ENCODE results near the gene REG1B.

The REG1B gene

GRCh38 chr2:79087785-79088364 is at the start of gene REG1B:
Gene REG1B (minus strand): TSS chr2:79087993. CDS start chr2:79087612, 381 bp downstream.
- no peak for DNase-seq

- no peak for DNase-seq
Measured at GRCh38 chr2:79131687-79132086, 43.9 kb upstream of the REG1B start.

DNA sequence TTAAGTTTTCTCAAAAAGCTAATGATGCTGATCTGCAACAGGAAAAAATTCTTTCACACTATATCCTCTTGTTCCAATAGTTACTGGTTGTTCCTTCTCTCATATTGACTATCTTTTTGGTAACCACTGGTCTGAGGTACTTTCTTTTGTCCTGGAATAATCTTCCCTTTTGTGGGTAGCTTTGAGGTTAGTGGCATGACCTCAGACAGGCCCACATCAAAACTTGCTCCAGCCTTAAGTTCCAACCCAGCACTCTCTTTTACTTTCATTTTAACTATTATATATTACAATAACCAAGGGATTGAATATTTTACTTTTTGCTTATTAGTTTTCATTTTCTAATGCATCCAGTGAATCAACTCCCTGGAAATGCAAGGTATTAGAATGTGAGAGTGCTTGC is 42.0 kb upstream of the REG1B start:
- DNase-seq: no peak

- DNase-seq: no peak
Measured at GRCh38 chr2:79129260-79129659, 41.5 kb upstream of the REG1B start.

GRCh38 chr2:79128406-79128805 is 40.6 kb upstream of the REG1B start:
- no peak for DNase-seq

DNA sequence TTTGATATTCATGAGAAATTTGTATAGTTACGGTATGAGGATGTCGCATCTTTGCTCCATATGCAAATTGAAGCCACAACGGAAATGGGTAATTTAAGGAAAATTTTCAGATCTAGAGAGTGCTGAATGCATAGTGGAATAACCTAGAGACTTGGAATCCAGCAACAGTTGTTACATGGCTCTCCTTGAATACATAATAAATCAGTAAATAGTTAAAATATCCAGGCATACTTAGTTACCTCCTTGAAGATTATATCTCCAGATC is 37.9 kb upstream of the REG1B start:
- DNase-seq: no peak

- DNase-seq: no peak
Measured at GRCh38 chr2:79124907-79125720, 37.3 kb upstream of the REG1B start.

DNA sequence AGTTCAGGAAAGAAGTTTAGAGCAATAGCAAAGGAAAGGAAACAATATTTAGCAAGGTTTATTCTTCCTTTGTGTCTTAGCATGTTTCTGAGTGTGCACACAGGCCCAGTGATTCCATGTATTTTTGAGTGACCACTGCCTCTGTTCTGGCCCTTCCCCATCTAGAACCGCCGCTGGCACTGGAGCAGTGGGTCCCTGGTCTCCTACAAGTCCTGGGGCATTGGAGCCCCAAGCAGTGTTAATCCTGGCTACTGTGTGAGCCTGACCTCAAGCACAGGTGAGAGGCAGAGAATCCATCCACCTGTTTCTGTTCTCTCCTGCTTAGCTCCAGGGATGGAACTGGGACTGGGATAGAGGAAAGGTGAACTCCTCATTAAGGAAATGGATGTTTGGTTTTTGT is 34.9 kb upstream of the REG1B start:
- DNase-seq: no peak

DNA sequence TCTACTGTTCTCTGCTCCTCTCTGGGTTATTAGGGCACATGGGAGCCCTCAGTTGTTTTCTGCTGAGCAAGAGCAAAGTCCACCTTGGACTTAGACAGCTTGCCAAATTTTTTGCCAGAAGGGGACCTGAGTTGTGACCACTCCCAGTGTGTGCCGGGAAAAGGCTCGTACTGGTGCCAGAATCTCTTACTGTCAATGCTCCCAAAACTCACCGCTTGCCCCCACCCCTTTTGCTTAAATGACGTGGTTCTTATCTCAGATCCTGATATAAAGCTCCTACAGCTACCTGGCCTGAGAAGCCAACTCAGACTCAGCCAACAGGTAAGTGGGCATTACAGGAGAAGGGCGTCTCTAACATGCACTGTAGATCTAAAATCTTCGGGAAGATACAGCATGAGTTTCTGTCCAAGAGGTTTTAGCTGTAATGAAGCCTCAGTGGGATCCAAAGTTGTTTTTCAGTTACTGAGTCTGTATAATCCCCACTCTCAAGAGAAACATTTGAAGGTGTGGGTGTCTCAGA is 32.5 kb upstream of the REG1B start, which contains the start of gene REG1A:
Gene REG1A, plus strand, starts transcription at position 295 of the 520 bp plus-strand sequence. CDS start 374 bp downstream, outside the sequence.
- no peak for DNase-seq

DNA sequence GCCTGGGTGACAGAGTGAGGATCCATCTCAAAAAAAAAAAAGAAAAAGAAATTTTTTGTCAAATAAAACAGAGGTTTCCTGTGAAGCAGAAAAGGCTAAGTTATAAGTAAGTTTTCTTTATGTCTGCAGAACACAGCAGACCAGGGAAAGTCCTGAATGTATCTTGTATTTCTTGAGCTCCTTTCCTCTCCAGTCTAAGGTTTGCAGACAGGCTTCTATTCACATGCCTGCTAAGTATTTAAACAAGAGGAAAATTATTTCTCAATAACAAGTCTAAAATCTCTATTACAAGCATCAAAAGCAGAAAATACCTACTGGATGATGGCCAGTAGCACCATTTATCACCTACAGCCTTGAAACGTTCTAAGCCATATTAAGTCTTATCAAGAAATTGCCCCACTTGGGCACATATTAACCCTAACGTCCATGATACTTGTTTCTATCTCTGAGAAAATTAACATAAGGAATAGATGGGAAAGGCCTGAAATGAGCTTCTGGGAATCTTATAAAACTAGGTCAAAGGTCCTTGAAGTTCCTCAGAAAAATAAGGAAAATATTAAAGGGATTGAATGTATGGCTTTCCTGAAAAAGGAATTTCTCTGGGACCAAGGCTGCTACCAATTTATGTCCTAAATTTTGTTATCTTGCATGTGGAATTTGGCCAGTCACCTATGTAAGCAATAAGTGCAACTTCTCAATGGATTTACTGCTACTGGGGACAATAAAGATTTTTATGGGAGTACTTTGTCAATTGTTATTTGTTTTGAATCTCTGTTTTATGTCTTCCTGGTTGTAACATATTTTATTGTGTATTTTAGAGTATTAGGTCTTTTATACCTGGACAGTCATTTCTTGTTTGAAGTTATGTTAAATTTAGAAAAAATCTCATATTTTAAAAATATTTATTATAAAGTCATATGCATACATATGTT is 29.5 kb upstream of the REG1B start:
- DNase-seq: no peak

DNA sequence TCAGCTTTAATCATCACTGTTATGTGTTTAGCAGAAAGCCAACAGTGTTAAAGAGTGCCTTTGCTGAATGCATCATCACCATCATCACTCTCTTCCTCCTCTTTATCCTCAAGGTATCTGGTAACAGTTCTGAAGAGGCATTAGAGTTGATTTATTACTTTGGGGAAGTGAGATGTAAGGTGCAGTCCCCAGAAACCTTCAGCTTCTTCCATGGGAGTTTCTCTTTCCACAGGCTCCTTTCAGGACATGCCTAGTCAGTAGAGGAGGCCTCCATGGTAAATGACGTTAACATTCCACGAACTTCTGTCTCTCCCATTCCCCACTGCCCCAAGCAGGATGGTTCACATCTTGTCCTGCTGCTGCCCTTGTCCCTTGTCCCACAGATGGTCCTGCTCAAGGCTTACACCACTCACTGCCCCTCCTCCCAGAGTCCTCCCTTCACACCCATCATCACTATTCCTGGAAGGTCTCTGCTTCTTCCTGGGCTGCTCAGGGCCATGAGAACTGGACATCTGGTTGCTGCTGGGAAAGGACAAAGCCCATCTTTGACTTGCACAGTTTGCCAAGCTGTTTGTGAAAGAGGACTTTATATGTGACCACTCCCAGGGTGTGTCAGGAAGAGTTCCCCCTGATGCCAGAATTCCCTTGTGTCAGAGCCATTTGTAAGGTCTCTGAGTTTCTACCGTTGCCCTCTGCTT is 27.2 kb upstream of the REG1B start:
- no peak for DNase-seq

DNA sequence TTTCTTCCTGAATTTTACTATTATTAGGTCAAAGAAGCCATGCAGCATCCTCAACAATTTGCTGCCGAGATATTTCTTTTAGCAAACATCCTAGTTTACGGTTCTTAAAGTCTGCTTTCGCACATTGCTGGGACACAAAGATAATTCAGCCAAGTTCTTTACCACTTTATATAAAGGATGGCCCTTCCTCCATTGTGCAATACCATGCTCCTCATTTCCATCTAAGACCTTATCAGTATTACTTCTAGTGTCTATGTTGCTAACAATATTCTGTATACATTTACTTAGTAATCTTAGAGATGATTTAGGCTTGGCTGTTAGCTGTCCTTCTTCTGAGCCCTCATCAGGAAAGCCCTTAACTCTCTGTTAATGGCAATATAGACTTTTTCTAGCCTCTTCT is 24.5 kb upstream of the REG1B start:
- no peak for DNase-seq

DNA sequence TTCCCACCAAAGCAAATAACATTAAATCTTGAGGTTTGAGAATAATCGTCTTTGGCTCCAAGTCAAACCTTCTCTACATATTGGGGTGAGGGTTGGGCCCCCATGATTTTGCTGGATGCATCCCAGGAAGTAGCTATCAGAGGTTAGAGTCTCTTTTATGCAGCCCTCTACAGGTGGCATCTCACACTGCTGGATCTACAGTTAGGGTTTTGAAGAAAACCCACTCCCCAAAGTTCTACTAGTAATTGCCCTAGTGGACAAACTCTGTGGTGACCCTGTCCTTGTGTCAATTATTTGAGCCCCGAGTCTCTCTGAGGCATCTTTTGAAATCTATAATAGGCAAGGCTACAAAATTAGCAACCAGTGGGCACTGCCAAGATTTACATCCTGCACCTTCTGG is 17.5 kb upstream of the REG1B start:
- DNase-seq: no peak

- no peak for DNase-seq
Measured at GRCh38 chr2:79103214-79103613, 15.4 kb upstream of the REG1B start.

DNA sequence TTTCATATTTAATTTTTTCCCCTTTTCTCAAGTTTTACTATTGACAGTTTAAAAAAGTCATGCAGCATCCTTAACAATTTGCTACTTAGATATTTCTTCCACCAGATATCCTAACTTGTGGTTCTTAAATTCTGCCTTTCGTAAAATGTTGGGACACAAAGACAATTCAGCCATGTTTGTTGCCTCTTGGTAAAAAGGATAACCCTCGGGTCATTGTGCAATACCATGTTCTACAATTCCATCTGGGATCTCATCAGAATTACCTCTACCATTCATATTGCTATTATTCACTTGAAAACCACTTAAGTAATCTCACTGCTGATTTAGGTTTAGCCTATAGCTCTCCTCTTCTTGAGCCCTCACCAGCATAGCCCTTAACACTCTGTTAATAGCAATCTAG is 13.2 kb upstream of the REG1B start:
- no peak for DNase-seq

DNA sequence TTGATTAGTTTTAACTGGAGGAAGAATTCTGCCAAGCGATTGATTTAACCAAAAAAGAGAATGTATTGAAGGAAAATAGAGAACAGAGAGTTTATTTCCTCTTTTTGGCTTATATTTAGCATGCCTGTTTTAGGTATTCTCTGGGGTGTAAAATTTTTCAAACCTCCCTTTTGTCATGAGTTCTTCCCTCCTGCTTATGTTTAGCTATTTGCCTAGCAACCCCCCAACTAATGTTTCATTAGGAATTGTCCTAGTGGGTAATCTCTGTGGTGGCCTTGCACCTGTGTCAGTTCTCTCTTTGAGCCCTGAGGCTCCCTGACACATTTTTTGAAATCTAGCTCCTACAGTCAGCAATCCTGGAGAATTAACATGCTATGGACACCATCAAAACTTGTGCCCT is 12.5 kb upstream of the REG1B start:
- no peak for DNase-seq

GRCh38 chr2:79099140-79099686 is 11.4 kb upstream of the REG1B start:
- no peak for DNase-seq

GRCh38 chr2:79097843-79098242 is 10.1 kb upstream of the REG1B start:
- DNase-seq: no peak

GRCh38 chr2:79090693-79091092 is 2.9 kb upstream of the REG1B start:
- DNase-seq: no peak

DNA sequence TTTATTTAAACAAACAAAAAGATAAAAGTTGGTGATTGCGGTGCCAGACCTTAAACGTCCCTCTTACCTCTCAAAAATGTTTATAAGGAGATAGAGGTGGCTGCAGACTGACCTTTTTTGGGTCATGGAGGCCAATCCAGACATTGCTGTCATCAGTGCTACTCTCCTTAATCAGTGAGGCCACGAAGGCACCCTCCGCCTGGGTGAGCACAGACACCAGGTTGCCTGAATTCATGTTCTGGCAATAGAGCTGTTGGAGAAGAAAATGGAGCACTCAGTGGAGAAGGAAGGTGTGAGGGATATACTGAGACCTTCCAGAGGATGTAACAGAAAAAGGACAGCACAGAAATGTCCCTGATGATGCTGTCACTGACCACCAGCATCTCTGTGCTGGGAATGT is 1.5 kb downstream of the REG1B start:
- DNase-seq: no peak

GRCh38 chr2:79085382-79085781 is 2.4 kb downstream of the REG1B start:
- DNase-seq: no peak

DNA sequence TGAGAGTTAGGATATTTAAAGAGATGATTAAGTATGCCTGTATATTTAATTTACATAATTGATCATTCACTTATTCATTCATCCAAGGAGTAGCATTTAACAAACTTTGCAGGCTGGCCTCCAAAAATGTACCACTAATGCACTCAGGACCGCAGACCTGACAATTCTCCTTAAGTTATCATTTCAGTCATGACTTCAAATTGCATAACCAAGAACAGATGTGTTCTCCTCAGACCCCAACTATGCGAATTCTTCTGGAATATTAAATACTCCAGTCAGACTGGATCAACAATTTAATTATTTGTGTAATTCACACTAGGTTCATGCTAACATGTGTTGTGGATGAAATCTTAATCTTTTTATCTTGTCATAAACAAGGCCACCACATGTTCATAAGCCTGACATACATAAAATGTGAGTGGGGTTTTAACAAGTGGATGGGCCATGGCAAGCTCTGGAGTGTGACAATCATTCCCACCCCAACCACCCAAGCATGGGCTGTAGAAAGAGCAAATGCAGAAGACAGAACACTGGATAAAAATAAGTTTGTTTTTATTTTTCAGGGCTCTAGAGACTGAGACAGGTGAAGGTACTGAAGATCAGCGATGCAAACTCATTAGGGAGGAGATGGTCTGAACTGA is 3.2 kb downstream of the REG1B start:
- no peak for DNase-seq
